HG03521 (cell line): Measurements from ENCODE around the gene BAK1.
"Not testable (repeated sequence)": the region's sequence is repeated elsewhere in the genome, so short reads cannot be mapped to it uniquely, and the experiment has no call there.

ENCODE experiments used
- ATAC-seq: cut with Tn5 transposase; IDR thresholded peaks from one replicate; pipeline ENCODE4 v1.9.1; 2021; ENCODE audit warnings: mild to moderate bottlenecking, moderate library complexity; ENCODE audit not compliant: unreplicated experiment

BAK1 gene

GRCh38 chr6:33609019-33609418 is 28.9 kb upstream of the BAK1 start:
- ATAC-seq = no peak

- ATAC-seq = no peak
Measured at GRCh38 chr6:33607784-33608161, 27.7 kb upstream of the BAK1 start.

- no peak for ATAC-seq
Measured at GRCh38 chr6:33607126-33607783, 27.2 kb upstream of the BAK1 start.

- no peak for ATAC-seq
Measured at GRCh38 chr6:33606642-33607041, 26.6 kb upstream of the BAK1 start.

GRCh38 chr6:33604941-33605854 is 25.1 kb upstream of the BAK1 start:
- no peak for ATAC-seq

GRCh38 chr6:33602180-33602579 is 22.1 kb upstream of the BAK1 start:
- ATAC-seq = no peak

- ATAC-seq = no peak
Measured at GRCh38 chr6:33600761-33601160, 20.7 kb upstream of the BAK1 start.

- ATAC-seq = no peak
Measured at GRCh38 chr6:33599413-33599938, 19.4 kb upstream of the BAK1 start.

GRCh38 chr6:33597551-33598322 is 17.7 kb upstream of the BAK1 start:
- no peak for ATAC-seq

- ATAC-seq = not testable (repeated sequence)
Measured at GRCh38 chr6:33596894-33597293, 16.8 kb upstream of the BAK1 start.

- no peak for ATAC-seq
Measured at GRCh38 chr6:33595001-33595846, 15.1 kb upstream of the BAK1 start.

- ATAC-seq = no peak
Measured at GRCh38 chr6:33593414-33593727, 13.3 kb upstream of the BAK1 start.

- peak; percentile 34 for ATAC-seq
Measured at GRCh38 chr6:33592595-33593413, 12.7 kb upstream of the BAK1 start.

GRCh38 chr6:33592280-33592594 is 12.2 kb upstream of the BAK1 start:
- ATAC-seq = no peak

- no peak for ATAC-seq
Measured at GRCh38 chr6:33591424-33592032, 11.5 kb upstream of the BAK1 start.

- no peak for ATAC-seq
Measured at GRCh38 chr6:33590531-33591198, 10.6 kb upstream of the BAK1 start.

- ATAC-seq = no peak
Measured at GRCh38 chr6:33589731-33590530, 9.9 kb upstream of the BAK1 start.

GRCh38 chr6:33589392-33589730 is 9.3 kb upstream of the BAK1 start:
- no peak for ATAC-seq
